HL-60 (cell line): ENCODE results near the gene SLC44A4.
A peak's percentile ranks its signal among the peaks of the same experiment; 100 is the strongest.

Experiments used
- DNase-seq, 2 experiments: peaks; one replicate each; pipeline ENCODE4 v3.0.0-alpha.2; 2010 to 2020; ENCODE audit warnings: low read depth in 1 of 2, low spot score in 1 of 2
- H3K27ac ChIP-seq: fragments of 250-450 bp; sonication (Bioruptor Pico); replicated peaks from 2 replicates; pipeline ENCODE4 v1.5.1; 2020; ENCODE audit warnings: mild to moderate bottlenecking, moderate library complexity
- H3K27me3 ChIP-seq: fragments of 250-450 bp; sonication (Bioruptor Pico); 2 replicates; pipeline ENCODE4 v1.5.1; 2021; ENCODE audit warnings: mild to moderate bottlenecking, moderate library complexity; ENCODE audit not compliant: insufficient read depth, poor library complexity, severe bottlenecking
- H3K4me3 ChIP-seq: replicated peaks from 2 replicates; pipeline ENCODE4 v1.5.1; 2011; ENCODE audit warnings: mild to moderate bottlenecking, control low read depth, low read length; ENCODE audit not compliant: insufficient read depth
- GABPA ChIP-seq: IDR thresholded peaks from 2 replicates; pipeline ENCODE4 v1.6.1; 2012; ENCODE audit warnings: low read depth
- POLR2AphosphoS5 ChIP-seq: IDR thresholded peaks from 2 replicates; pipeline ENCODE4 v1.6.1; 2012; ENCODE audit warnings: low read depth
- SPI1 ChIP-seq: IDR thresholded peaks from 2 replicates; pipeline ENCODE4 v1.6.1; 2012; ENCODE audit warnings: low read depth, mild to moderate bottlenecking, borderline replicate concordance
- TF ChIP-seq, protein P1 (sequence below): IDR thresholded peaks from 2 replicates; pipeline ENCODE4 v1.6.1; 2012; ENCODE audit warnings: low read depth; ENCODE audit not compliant: insufficient replicate concordance
- TF ChIP-seq, protein P2 (sequence below): IDR thresholded peaks from one replicate; pipeline ENCODE4 v1.5.1; 2011; ENCODE audit warnings: low read length, control low read depth, inconsistent platforms; ENCODE audit not compliant: insufficient read depth

Gene SLC44A4

DNA sequence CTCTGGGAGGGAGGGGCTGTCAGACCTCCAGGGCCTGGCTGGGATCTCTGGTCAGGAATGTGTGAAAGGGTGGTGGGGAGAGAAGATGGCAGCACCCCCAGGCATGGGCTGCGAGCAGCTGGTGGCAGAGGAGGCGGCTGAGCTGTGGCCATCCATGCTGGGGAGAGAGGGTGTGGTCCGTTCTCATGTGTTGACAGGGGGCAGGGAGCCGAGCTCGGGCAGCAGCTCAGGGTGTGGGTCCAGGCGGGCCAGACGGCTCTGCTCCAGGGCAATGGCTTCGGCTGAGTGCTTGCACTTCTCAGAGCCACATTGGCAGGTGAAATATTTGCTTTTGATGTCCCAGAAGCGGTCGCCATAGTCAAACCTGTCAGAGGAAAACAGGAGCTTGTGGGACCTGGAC, 1.1 kb upstream of the SLC44A4 start:
- no peak for DNase-seq
- 0 out of 2 replicates have a peak, but pooled peaks have one; percentile 18 for TF ChIP-seq POLR2AphosphoS5
- no peak for TF ChIP-seq SPI1
- TF ChIP-seq GABPA, result no peak
- TF ChIP-seq, protein P1, sequence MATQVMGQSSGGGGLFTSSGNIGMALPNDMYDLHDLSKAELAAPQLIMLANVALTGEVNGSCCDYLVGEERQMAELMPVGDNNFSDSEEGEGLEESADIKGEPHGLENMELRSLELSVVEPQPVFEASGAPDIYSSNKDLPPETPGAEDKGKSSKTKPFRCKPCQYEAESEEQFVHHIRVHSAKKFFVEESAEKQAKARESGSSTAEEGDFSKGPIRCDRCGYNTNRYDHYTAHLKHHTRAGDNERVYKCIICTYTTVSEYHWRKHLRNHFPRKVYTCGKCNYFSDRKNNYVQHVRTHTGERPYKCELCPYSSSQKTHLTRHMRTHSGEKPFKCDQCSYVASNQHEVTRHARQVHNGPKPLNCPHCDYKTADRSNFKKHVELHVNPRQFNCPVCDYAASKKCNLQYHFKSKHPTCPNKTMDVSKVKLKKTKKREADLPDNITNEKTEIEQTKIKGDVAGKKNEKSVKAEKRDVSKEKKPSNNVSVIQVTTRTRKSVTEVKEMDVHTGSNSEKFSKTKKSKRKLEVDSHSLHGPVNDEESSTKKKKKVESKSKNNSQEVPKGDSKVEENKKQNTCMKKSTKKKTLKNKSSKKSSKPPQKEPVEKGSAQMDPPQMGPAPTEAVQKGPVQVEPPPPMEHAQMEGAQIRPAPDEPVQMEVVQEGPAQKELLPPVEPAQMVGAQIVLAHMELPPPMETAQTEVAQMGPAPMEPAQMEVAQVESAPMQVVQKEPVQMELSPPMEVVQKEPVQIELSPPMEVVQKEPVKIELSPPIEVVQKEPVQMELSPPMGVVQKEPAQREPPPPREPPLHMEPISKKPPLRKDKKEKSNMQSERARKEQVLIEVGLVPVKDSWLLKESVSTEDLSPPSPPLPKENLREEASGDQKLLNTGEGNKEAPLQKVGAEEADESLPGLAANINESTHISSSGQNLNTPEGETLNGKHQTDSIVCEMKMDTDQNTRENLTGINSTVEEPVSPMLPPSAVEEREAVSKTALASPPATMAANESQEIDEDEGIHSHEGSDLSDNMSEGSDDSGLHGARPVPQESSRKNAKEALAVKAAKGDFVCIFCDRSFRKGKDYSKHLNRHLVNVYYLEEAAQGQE, result no peak
- H3K27me3 ChIP-seq, result no peaks in the 10 kb centered on the region
- no peak overlapping the region for H3K4me3 ChIP-seq
- H3K27ac ChIP-seq, result no peak overlapping the region

DNA sequence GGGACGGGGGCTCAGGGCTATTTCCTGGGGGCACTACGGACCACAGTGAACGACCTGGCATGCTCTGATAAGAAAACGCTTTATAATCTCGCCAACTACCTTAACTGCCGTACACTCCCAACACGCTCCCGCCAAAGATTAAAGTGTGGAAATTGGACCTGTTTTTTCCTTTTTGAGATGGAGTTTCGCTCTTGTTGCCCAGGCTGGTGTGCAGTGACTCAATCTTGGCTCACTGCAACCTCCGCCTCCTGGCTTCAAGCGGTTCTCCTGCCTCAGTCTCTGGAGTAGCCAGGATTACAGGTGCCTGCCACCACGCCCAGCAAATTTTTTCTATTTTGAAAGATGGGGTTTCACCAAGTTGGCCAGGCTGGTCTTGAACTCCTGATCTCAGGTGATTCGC, 346 bp upstream of the SLC44A4 start:
- no peak overlapping the region for H3K27ac ChIP-seq
- DNase-seq, result no peak
- TF ChIP-seq, protein P2, sequence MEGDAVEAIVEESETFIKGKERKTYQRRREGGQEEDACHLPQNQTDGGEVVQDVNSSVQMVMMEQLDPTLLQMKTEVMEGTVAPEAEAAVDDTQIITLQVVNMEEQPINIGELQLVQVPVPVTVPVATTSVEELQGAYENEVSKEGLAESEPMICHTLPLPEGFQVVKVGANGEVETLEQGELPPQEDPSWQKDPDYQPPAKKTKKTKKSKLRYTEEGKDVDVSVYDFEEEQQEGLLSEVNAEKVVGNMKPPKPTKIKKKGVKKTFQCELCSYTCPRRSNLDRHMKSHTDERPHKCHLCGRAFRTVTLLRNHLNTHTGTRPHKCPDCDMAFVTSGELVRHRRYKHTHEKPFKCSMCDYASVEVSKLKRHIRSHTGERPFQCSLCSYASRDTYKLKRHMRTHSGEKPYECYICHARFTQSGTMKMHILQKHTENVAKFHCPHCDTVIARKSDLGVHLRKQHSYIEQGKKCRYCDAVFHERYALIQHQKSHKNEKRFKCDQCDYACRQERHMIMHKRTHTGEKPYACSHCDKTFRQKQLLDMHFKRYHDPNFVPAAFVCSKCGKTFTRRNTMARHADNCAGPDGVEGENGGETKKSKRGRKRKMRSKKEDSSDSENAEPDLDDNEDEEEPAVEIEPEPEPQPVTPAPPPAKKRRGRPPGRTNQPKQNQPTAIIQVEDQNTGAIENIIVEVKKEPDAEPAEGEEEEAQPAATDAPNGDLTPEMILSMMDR, result no peak
- TF ChIP-seq GABPA, result no peak
- no peak for TF ChIP-seq SPI1
- TF ChIP-seq, protein P1, result no peak
- no peak; the same call in 1 of the 2 replicates for TF ChIP-seq POLR2AphosphoS5
- no peak overlapping the region for H3K4me3 ChIP-seq
- no peaks in the 10 kb centered on the region for H3K27me3 ChIP-seq

GRCh38 chr6:31878222-31878621, 575 bp downstream of the SLC44A4 start:
- no peak overlapping the region for H3K4me3 ChIP-seq
- DNase-seq, result no peak
- no peaks in the 10 kb centered on the region for H3K27me3 ChIP-seq
- H3K27ac ChIP-seq, result no peak overlapping the region
- no peak for TF ChIP-seq SPI1
- no peak for TF ChIP-seq POLR2AphosphoS5
- TF ChIP-seq, protein P2, result no peak
- TF ChIP-seq, protein P1, result no peak
- TF ChIP-seq GABPA, result no peak
